ENCODE results near the gene ADRA1B. TPM values are rescaled to one million over a fixed set of nuclear protein-coding genes. Genes with fewer than 3 reads are reported as not detected.

Gene ADRA1B
- total RNA-seq, 1 donor from 2014 or later = 0.32 TPM

- no peak for DNase-seq (ENCODE audit: low spot score)
These were observed 102.8 kb downstream of the ADRA1B start for GRCh38 chr5:160018945-160019625.

GRCh38 chr5:160020266-160020770, 104.0 kb downstream of the ADRA1B start:
- DNase-seq (ENCODE audit: low spot score) = no peak

- DNase-seq (ENCODE audit: low spot score) = no peak
These were observed 104.7 kb downstream of the ADRA1B start for GRCh38 chr5:160020964-160021363.

GRCh38 chr5:160021831-160022446, 105.7 kb downstream of the ADRA1B start:
- peak; percentile 79 for DNase-seq (ENCODE audit: low spot score)

Other genes starting within 250 kb of the ADRA1B start
- 39.7 TPM for gene TTC1, start 92.7 kb downstream of the ADRA1B start, total RNA-seq
- gene PWWP2A, start 203.0 kb downstream of the ADRA1B start, total RNA-seq = 26.3 TPM

Data from mucosa of gallbladder (tissue), 1 donor.